MG63 (cell line): Measurements from ENCODE around the gene TMTC3. TPM values are rescaled to one million over a fixed set of nuclear protein-coding genes. Genes with fewer than 3 reads are reported as not detected.
"Not testable (repeated sequence)": the region's sequence is repeated elsewhere in the genome, so short reads cannot be mapped to it uniquely, and the experiment has no call there.

Experiments
- DNase-seq: peaks from one replicate; pipeline ENCODE4 v3.0.0-alpha.2; 2020
- H3K27me3 ChIP-seq: fragments of 250-450 bp; sonication (Bioruptor Pico); 2 replicates; pipeline ENCODE4 v1.5.1; 2020; ENCODE audit warnings: mild to moderate bottlenecking, moderate library complexity
- H3K36me3 ChIP-seq: fragments of 250-450 bp; sonication (Bioruptor Pico); 2 replicates; pipeline ENCODE4 v1.5.1; 2020; ENCODE audit warnings: mild to moderate bottlenecking, moderate library complexity
- H3K4me3 ChIP-seq: fragments of 250-450 bp; sonication (Bioruptor Pico); 2 replicates; pipeline ENCODE4 v1.5.1; 2020; ENCODE audit warnings: mild to moderate bottlenecking, moderate library complexity
- H3K9me3 ChIP-seq: fragments of 250-450 bp; sonication (Bioruptor Pico); 2 replicates; pipeline ENCODE4 v1.5.1; 2020; ENCODE audit warnings: mild to moderate bottlenecking, moderate library complexity
- total RNA-seq: library from RNA; depleted of rRNA; stranded (reverse); fragments of >200 nt; shearing (Covaris generic); gene quantifications from 2 replicates; pipeline ENCODE4 v1.2.3, GENCODE V29; 2014; ENCODE audit warnings: low replicate concordance; rRNA removed

TMTC3 gene
- 10.2 and 25.7 TPM in 2 replicates for total RNA-seq

DNA sequence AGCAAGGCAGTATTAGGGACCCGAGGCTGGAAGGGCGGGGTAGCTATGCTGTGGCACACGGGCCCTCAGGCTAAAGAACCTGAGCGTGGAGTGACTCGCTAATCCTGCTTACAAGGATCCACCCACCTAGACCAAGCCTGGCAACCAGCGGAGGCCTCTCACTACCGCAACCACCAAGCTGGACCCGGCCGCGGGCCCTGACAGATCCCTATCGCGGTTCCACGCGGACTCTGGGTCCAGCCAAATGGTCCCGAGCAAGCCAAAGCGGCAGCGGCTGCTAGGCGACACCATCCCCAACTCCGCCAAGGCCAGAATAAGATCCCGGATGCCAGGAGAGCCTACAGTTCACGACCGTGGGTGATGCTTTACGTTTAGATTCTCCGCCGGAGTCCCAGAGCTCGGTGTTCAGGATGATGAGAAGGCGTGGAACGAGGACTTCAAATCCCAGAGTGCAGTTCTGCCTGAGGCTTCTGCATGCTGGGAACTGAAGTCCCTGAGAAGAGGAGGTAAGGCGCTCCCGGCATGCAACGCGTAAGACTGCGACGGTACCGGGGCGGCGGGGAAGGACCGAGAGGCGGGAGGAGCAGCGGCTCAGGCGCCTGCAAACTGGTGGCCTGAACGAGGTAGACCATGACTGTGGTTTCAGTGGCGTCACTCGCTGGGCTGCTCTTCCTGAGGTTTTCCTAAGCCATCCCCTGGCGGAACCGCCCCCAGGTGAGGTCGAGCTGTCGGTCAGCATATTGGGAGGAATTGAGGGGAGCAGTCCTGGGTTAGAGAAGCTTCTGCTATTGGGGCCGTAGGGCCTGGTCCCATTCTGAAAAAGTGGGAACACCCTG lies at the start of gene TMTC3, which contains the start of gene CEP290:
TSS of gene TMTC3 (plus strand) at position 534 of the 836 bp plus-strand sequence. CDS start 6,009 bp downstream, outside the sequence.
TSS of gene CEP290 (minus strand) at position 315 of the 836 bp plus-strand sequence. CDS start 781 bp downstream, outside the sequence.
- Histone ChIP-seq H3K36me3 (peaks cover 7% of the 10 kb centered on the region), H3K27me3 (no peaks in the 10 kb centered on the region), H3K9me3 (no peaks in the 10 kb centered on the region), H3K4me3 (peak within 1 kb of the TSS; percentile 79)
- DNase-seq, result peak; percentile 98

DNA sequence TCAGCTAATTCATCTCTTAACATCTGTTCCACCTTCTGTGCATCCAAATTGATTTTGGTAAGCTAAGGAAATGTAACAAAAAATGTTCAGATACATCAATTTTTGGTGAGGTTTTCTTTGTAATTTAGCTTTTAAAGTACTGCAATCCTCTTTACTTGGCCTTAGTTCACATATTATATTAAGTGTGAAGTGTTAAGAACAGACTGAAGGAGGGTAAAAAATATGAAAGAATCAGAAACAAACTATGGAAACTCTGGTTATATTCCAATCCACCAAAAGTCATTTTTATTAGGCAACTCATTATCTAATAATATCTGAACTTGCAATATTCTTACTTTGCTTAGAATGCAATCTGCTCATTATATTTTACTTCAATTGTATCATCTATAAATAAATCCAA lies 49.3 kb upstream of the TMTC3 start:
- H3K4me3 ChIP-seq, result no peak overlapping the region
- H3K9me3 ChIP-seq, result no peaks in the 10 kb centered on the region
- no peak for DNase-seq
- peaks cover 3% of the 10 kb centered on the region for H3K36me3 ChIP-seq
- no peaks in the 10 kb centered on the region for H3K27me3 ChIP-seq

DNA sequence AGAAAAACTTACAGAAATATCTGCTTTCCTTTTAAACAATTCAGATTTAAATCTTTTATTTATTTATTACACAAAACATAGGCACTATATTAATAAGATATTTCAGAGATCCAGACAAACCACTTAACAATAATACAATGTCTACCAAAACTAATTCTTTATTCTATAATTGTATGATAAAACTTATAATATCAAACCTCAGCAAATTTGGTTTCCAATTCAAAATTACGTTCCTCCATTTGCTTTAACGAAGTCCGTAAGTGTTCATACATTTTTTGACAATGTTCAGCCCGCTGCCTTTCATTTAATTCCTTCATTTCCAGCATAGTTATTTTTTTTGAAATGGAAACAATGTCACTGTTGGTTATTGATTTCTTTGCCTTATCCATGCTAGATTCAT lies 48.5 kb upstream of the TMTC3 start:
- Histone ChIP-seq H3K9me3 (no peaks in the 10 kb centered on the region), H3K4me3 (no peak overlapping the region)
- no peak for DNase-seq

DNA sequence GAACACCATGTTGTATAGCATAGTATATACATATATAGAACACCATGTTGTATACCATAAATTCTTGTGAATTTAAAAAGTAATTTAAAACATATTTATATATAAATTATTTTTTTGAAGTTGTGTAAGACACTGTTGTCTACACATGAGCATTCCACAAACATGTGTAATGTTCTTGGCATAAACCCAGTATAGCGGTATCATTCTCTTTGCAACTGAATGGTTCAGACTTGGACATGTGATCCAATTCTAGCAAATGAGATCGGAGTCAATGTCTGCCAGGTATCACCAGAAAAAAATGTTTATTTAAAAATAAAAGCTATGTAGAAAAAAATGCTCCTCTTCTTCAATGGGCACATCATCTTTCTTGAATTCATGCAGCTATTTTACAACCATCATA lies 34.1 kb upstream of the TMTC3 start:
- H3K36me3 ChIP-seq, result peaks cover 33% of the 10 kb centered on the region
- DNase-seq, result no peak

More for the DNA sequence above, 48.5 kb upstream of the TMTC3 start:
- peaks cover 3% of the 10 kb centered on the region for H3K36me3 ChIP-seq
- no peaks in the 10 kb centered on the region for H3K27me3 ChIP-seq

DNA sequence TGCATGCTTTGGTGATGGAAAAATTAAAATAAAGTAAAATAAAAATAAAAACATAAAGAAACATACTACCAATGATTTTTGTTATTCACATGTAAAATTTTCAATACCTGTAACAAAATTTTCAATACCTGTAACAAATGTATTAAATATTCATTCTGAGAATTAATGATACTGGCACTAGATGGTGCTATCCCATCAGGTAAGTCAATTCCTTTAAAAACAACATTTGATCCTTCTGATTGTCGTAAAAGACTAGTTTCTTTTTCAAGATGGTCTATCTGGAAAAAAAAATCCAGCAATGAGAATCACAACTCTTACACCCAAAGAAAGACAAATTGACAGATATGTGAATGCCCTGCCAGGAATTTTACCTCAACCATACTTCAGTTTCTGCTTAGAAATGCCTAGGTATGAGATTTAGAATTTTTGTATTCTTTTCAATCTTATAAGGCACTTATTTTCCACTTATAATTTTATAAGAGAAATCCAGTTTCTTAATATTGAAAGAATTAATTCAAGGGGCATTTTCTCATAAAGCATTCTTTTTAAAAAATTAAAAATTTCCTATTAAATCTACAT lies 30.9 kb upstream of the TMTC3 start:
- Histone ChIP-seq H3K9me3 (no peaks in the 10 kb centered on the region), H3K36me3 (peaks cover 43% of the 10 kb centered on the region), H3K27me3 (no peaks in the 10 kb centered on the region), H3K4me3 (no peak overlapping the region)
- DNase-seq, result no peak

More for the DNA sequence above, 34.1 kb upstream of the TMTC3 start:
- no peaks in the 10 kb centered on the region for H3K27me3 ChIP-seq
- no peaks in the 10 kb centered on the region for H3K9me3 ChIP-seq
- H3K4me3 ChIP-seq, result no peak overlapping the region

DNA sequence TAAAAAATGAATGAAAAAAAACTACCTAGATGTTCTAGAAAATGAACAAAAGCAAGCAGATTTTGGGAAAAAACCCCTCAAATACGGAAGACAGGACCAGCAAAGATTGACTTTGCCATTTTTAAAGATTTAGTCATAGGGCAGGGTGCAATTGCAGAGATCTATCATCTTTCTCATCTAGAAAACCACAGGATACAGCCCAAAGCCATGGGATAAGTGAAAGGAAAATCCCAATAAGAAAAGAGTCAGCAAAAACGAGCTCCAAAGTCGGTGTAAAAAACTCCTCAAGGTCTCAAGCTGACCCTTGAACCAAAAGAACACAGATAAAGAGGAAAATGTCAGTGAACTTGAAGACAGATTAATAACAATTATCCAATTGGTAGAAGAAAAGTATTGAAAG lies 28.2 kb upstream of the TMTC3 start:
- H3K9me3 ChIP-seq, result no peaks in the 10 kb centered on the region
- H3K27me3 ChIP-seq, result no peaks in the 10 kb centered on the region
- DNase-seq, result no peak

DNA sequence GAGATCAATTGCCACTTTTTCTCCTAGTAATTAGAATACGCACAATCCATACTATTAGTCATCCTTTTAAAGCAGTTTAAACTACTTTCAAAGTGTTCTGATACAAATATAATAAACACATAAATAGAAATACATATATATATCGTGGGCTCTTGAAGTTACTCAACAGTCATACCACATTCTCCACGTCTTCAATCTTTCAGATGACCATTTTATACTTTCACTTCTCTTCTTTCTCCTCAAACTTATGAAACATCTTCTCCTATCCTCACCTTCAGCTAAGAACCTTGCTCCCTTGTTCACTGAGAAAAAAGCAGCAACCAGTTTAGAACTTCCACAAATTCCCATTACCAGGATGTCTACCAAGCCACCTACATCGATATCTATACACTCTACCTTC lies 19.4 kb upstream of the TMTC3 start:
- Histone ChIP-seq H3K4me3 (no peak overlapping the region), H3K36me3 (peaks cover 35% of the 10 kb centered on the region), H3K9me3 (no peaks in the 10 kb centered on the region), H3K27me3 (no peaks in the 10 kb centered on the region)
- no peak for DNase-seq

More for the DNA sequence above, 28.2 kb upstream of the TMTC3 start:
- Histone ChIP-seq H3K4me3 (no peak overlapping the region), H3K36me3 (peaks cover 36% of the 10 kb centered on the region)

DNA sequence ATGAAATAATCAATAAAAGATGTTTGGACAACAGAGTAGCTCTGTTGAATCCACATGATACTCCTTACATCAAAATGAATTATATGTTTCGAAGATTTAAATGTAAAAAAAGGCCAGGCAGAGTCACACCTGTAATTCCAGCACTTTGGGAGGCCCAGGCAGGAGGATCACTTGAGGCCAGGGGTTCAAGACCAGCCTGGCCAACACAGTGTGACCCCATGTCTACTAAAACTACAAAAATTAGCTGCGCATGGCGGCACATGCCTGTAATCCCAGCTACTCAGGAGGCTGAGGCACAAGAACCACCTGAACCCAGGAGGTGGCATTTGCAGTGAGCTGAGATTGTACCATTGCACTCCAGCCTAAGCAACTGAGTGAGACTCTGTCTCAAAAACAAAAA lies 15.0 kb upstream of the TMTC3 start:
- no peak overlapping the region for H3K4me3 ChIP-seq
- DNase-seq, result no peak
- H3K36me3 ChIP-seq, result peaks cover 30% of the 10 kb centered on the region

DNA sequence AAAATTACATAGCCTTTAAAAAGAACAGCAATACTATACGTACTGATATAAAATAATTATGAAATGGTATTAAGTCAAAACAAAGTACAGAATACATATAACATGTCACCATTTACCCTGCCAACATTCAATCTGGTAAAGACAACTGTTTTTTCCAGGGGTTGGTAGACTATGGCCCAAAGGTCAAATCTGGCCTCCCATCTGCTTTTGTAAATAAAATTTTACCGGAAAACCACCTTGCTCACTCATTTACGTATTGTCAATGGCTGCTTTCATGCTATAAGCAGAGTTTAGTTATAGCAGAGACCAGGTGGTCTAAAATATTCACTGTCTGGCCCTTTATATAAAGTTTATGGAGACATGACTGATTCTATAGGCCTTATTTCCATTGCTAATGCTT lies 14.3 kb upstream of the TMTC3 start:
- H3K4me3 ChIP-seq, result no peak overlapping the region
- no peaks in the 10 kb centered on the region for H3K27me3 ChIP-seq
- no peak for DNase-seq
- peaks cover 30% of the 10 kb centered on the region for H3K36me3 ChIP-seq
- H3K9me3 ChIP-seq, result no peaks in the 10 kb centered on the region

More for the DNA sequence above, 15.0 kb upstream of the TMTC3 start:
- Histone ChIP-seq H3K27me3 (no peaks in the 10 kb centered on the region), H3K9me3 (no peaks in the 10 kb centered on the region)

DNA sequence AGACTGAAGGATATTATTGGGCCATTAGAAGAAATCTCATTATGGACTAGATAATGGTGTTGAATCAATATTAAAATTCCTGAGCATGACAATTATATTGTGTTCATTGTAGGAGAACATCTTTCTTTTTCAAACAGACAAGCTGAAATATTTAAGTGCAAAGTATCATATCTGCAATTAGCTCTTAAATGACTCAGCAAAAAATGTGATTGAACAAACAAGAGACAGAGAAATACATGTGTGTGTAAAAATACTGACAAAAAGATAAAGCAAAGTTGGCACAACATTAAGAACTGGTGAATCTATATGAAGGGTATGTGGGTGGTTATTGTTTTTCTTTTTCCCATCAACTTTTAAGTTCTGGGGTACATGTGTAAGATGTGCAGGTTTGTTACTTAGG lies 9.7 kb upstream of the TMTC3 start:
- no peak overlapping the region for H3K4me3 ChIP-seq
- H3K9me3 ChIP-seq, result no peaks in the 10 kb centered on the region
- no peaks in the 10 kb centered on the region for H3K27me3 ChIP-seq
- peaks cover 28% of the 10 kb centered on the region for H3K36me3 ChIP-seq
- no peak for DNase-seq

DNA sequence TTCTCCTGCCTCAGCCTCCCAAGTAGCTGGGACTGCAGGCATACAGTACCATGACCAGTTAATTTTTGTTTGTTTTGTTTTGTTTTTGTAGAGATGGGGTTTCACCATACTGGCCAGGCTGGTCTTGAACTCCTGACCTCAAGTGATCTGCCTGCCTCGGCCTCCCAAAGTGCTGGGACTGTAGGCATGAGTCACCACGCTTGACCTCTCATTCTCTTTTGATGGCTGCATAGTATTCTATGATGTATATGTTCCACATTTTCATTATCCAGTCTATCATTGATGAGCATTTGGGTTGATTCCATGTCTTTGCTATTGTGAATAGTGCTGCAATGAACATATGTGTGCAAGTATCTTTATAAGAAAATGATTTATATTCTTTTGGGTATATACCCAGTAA lies 8.9 kb upstream of the TMTC3 start:
- not testable (repeated sequence) for H3K9me3 ChIP-seq

DNA sequence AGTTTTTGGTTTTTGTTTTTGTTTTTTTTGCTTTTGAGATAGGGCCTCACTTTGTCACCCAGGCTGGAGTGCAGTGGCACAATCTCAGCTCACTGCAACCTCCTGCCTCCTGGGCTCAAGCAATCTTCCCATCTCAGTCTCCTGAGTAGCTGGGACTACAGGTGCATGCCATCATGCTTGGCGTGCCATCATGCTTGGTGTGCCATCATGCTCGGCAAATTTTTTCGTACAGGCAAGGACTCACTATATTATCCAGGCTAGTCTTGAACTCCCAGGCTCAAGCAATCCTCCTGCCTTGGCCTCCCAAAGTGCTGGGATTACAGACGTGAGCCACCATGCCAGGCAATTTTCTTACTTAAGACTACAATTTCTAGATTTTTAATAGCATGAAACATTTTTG lies 2.4 kb upstream of the TMTC3 start:
- peaks cover 20% of the 10 kb centered on the region for H3K36me3 ChIP-seq
- not testable (repeated sequence) for H3K4me3 ChIP-seq, H3K9me3 ChIP-seq, DNase-seq, H3K27me3 ChIP-seq

More for the DNA sequence above, 8.9 kb upstream of the TMTC3 start:
- H3K27me3 ChIP-seq, H3K4me3 ChIP-seq, DNase-seq: not testable (repeated sequence)
- peaks cover 26% of the 10 kb centered on the region for H3K36me3 ChIP-seq

DNA sequence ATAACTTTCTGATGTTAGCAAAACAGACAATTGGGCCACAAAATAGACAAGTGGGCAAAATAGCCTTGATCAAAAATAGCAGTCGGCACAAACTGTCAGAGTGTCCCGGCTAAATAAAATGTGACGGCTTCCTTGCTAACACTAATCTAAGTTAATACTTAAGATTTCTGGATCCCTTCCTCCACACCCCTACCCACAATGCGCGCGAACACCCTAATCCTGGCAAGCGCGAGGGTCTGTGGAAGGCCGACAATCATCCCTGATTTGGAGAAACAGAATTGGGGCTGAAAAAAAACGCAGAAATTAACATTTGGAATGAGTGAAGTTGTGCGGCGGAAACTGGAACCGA lies 708 bp upstream of the TMTC3 start:
- Histone ChIP-seq H3K4me3 (peak overlapping the region; percentile 79), H3K36me3 (peaks cover 7% of the 10 kb centered on the region), H3K9me3 (no peaks in the 10 kb centered on the region), H3K27me3 (no peaks in the 10 kb centered on the region)
- no peak for DNase-seq

DNA sequence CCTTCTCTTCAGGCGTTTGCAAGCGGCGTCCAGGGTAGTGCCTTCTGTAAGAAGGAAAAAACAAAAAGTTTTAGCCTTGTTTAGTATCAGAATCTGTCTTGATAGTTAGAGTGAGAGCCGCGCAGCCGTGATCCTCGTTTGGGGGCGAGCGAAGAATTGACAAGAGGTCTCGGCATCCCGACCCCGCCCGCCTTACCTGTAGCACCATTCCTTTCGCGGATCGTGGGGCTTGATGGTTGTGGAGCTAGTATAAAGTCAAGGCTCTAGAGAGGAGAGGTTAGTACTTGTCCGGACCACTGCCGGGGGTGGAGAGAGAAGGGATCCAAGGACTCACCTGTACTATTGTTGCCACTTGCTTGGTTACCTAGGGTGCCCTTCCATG lies 494 bp downstream of the TMTC3 start:
- Histone ChIP-seq H3K4me3 (peak overlapping the region; percentile 79), H3K36me3 (peaks cover 7% of the 10 kb centered on the region), H3K27me3 (no peaks in the 10 kb centered on the region), H3K9me3 (no peaks in the 10 kb centered on the region)
- DNase-seq, result no peak

DNA sequence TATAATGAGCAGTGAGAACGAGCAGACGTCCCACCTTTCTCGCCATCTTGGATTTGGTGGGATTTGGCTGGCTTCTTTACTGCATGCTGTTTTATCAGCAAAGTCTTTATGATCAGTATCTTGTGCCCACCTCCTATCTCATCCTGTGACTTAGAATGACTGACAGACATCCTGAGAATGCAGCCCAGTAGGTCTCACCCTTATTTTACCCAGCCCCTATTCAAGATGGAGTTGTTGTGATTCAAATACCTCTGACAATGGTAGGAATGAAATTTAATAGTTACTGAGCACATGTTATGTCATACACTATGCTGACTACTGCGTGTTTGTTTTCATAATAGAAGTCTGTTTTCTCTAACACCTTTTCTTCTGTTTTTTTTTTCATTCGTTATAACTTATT lies 1.9 kb downstream of the TMTC3 start:
- DNase-seq, result no peak
- peaks cover 5% of the 10 kb centered on the region for H3K36me3 ChIP-seq
- H3K4me3 ChIP-seq, result no peak overlapping the region
- H3K9me3 ChIP-seq, result no peaks in the 10 kb centered on the region
- H3K27me3 ChIP-seq, result no peaks in the 10 kb centered on the region

DNA sequence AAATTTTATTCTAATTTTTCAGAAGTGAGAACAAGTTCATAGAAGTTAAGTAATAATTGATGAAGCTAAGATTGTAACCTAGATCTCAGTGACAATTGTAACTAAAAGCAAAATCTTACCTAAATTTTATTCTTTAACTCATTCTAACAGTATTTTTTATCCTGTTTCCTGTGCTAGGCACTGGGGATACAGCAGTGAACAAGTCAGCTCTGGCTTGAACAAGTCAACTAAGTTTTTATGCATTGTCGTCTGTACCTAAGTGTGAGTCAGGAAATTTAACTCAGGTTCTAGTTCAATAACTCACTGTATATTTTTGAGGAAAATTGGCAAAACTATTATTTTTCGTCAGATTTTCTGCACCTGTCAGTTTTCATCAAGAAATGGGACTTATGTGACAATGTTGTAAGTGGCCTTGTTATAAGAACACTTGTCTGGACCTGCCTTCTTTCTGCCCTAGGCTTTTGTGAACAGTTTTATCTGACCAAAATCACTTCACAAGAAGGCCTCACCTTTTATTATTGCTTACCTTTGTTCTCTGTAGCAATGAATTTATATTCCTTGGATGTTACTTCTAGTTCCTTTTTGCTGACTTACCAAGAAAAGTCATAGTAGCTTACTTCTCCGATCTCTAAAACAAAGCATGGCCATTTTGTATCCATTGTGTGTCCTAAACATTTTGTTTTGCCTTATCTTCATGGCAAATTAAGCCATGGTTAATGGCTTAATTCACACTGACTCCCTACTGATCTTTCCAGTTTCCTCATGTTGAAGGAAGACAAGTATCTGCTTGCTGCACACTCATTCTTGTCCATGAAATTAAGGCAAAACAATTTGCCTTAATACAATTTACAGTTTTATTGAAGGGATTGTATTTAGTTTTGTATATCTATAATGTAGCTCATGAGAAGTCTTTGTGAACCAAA lies 2.7 kb downstream of the TMTC3 start:
- Histone ChIP-seq H3K4me3 (no peak overlapping the region), H3K9me3 (no peaks in the 10 kb centered on the region), H3K27me3 (no peaks in the 10 kb centered on the region), H3K36me3 (peaks cover 5% of the 10 kb centered on the region)
- DNase-seq, result no peak
